Measurements from ENCODE around the gene TRPT1. TPM values are rescaled to one million over a fixed set of nuclear protein-coding genes. Genes with fewer than 3 reads are reported as not detected.

Gene TRPT1
- total RNA-seq, 2 donors from 2014 or later = 45.6 to 60.4 TPM

DNA sequence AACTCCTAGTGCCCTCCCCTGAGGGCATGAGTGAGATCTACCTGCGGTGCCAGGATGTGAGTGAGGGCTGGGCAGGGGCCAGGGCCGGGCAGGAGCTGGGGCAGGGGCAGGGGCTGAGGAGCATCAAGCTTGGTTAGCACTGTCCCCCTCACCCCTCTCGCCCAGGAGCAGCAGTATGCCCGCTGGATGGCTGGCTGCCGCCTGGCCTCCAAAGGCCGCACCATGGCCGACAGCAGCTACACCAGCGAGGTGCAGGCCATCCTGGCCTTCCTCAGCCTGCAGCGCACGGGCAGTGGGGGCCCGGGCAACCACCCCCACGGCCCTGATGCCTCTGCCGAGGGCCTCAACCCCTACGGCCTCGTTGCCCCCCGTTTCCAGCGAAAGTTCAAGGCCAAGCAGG lies 5.7 kb downstream of the TRPT1 start:
- DNase-seq = no peak
- Histone ChIP-seq H3K4me1 (ENCODE audit: control insufficient read depth, insufficient read depth, low read length) (no peaks in the 10 kb centered on the region), H3K9me3 (ENCODE audit: control insufficient read depth, low read length) (no peaks in the 10 kb centered on the region), H3K4me3 (ENCODE audit: low read length) (no peak overlapping the region), H3K9ac (ENCODE audit: extremely low read depth, low read length, poor library complexity, severe bottlenecking) (no peak overlapping the region), H3K27me3 (ENCODE audit: control insufficient read depth, insufficient read depth, low read length, poor library complexity, severe bottlenecking) (no peaks in the 10 kb centered on the region), H3K36me3 (ENCODE audit: control insufficient read depth, insufficient read depth, low read length) (peaks cover 5% of the 10 kb centered on the region), H3K27ac (ENCODE audit: low read depth, low read length) (no peak overlapping the region)
- Mint-ChIP-seq H3K27me3 (ENCODE audit: insufficient read depth) (no peaks in the 10 kb centered on the region), H3K9me3 (no peaks in the 10 kb centered on the region), H3K27ac (no peak overlapping the region), H3K36me3 (ENCODE audit: low read depth) (peaks cover 14% of the 10 kb centered on the region), H3K4me1 (peaks cover 3% of the 10 kb centered on the region), H3K4me3 (no peak overlapping the region)
- TF ChIP-seq, protein P1, sequence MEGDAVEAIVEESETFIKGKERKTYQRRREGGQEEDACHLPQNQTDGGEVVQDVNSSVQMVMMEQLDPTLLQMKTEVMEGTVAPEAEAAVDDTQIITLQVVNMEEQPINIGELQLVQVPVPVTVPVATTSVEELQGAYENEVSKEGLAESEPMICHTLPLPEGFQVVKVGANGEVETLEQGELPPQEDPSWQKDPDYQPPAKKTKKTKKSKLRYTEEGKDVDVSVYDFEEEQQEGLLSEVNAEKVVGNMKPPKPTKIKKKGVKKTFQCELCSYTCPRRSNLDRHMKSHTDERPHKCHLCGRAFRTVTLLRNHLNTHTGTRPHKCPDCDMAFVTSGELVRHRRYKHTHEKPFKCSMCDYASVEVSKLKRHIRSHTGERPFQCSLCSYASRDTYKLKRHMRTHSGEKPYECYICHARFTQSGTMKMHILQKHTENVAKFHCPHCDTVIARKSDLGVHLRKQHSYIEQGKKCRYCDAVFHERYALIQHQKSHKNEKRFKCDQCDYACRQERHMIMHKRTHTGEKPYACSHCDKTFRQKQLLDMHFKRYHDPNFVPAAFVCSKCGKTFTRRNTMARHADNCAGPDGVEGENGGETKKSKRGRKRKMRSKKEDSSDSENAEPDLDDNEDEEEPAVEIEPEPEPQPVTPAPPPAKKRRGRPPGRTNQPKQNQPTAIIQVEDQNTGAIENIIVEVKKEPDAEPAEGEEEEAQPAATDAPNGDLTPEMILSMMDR (conservative IDR thresholded peaks at IDR 0.05) = no peak
- 91 to 93% methylated on average over 9 to 17 of the region's 17 CpGs for WGBS, 2 experiments (ENCODE audit: insufficient coverage in 1 of 2, insufficient read length in 1 of 2)

DNA sequence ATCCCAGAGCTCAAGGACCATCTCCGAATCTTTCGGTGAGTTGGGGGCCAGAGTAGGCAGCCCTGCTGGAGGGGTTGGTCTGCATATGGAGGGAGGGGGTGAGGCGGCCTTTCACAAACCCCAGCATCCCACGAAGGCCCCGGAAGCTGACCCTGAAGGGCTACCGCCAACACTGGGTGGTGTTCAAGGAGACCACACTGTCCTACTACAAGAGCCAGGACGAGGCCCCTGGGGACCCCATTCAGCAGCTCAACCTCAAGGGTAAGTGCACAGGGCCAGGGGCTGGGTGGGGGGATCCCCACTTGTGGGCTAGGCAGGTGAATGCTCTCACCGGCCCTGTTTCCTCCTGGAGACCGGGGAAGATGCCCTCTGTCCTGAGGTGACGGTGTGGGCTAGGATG lies 6.2 kb downstream of the TRPT1 start:
- TF ChIP-seq, protein P1 (conservative IDR thresholded peaks at IDR 0.05) = no peak
- H3K36me3 Mint-ChIP-seq (ENCODE audit: low read depth) = peaks cover 18% of the 10 kb centered on the region
- Histone ChIP-seq H3K4me3 (ENCODE audit: low read length) (no peak overlapping the region), H3K9me3 (ENCODE audit: control insufficient read depth, low read length) (no peaks in the 10 kb centered on the region), H3K27me3 (ENCODE audit: control insufficient read depth, insufficient read depth, low read length, poor library complexity, severe bottlenecking) (no peaks in the 10 kb centered on the region), H3K27ac (ENCODE audit: low read depth, low read length) (no peak overlapping the region), H3K9ac (ENCODE audit: extremely low read depth, low read length, poor library complexity, severe bottlenecking) (no peak overlapping the region), H3K4me1 (ENCODE audit: control insufficient read depth, insufficient read depth, low read length) (no peaks in the 10 kb centered on the region), H3K36me3 (ENCODE audit: control insufficient read depth, insufficient read depth, low read length) (peaks cover 10% of the 10 kb centered on the region)
- 96 to 100% methylated on average over 7 to 10 of the region's 10 CpGs for WGBS, 2 experiments (ENCODE audit: insufficient coverage in 1 of 2, insufficient read length in 1 of 2)
- H3K4me1 Mint-ChIP-seq = no peaks in the 10 kb centered on the region
- DNase-seq = no peak
- H3K27ac Mint-ChIP-seq = no peak overlapping the region
- no peaks in the 10 kb centered on the region for H3K9me3 Mint-ChIP-seq
- H3K4me3 Mint-ChIP-seq = no peak overlapping the region
- H3K27me3 Mint-ChIP-seq (ENCODE audit: insufficient read depth) = no peaks in the 10 kb centered on the region

DNA sequence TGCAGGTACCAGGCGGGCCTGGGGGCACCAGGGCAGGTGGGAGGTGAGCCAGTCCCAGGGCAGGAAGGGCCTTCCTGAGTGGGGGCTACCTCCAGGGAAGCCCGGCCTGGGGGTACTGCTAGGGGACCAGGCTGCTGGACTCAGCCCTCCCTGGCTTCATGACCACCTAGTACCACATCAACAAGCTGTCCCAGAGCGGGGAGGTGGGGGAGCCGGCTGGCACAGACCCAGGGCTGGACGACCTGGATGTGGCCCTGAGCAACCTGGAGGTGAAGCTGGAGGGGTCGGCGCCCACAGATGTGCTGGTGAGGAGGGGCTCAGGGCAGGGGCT lies 6.7 kb downstream of the TRPT1 start:
- WGBS, 2 experiments (ENCODE audit: insufficient coverage in 1 of 2, insufficient read length in 1 of 2) = 88 to 89% methylated on average over 3 to 7 of the region's 7 CpGs
- TF ChIP-seq, protein P1 (conservative IDR thresholded peaks at IDR 0.05) = no peak

More for the DNA sequence above, 6.7 kb downstream of the TRPT1 start:
- H3K9me3 Mint-ChIP-seq = no peaks in the 10 kb centered on the region
- no peak overlapping the region for H3K27ac Mint-ChIP-seq
- H3K4me1 Mint-ChIP-seq = no peaks in the 10 kb centered on the region
- Histone ChIP-seq H3K4me3 (ENCODE audit: low read length) (no peak overlapping the region), H3K36me3 (ENCODE audit: control insufficient read depth, insufficient read depth, low read length) (peaks cover 12% of the 10 kb centered on the region), H3K4me1 (ENCODE audit: control insufficient read depth, insufficient read depth, low read length) (no peaks in the 10 kb centered on the region), H3K9ac (ENCODE audit: extremely low read depth, low read length, poor library complexity, severe bottlenecking) (no peak overlapping the region), H3K27me3 (ENCODE audit: control insufficient read depth, insufficient read depth, low read length, poor library complexity, severe bottlenecking) (no peaks in the 10 kb centered on the region), H3K27ac (ENCODE audit: low read depth, low read length) (no peak overlapping the region), H3K9me3 (ENCODE audit: control insufficient read depth, low read length) (no peaks in the 10 kb centered on the region)
- peaks cover 21% of the 10 kb centered on the region for H3K36me3 Mint-ChIP-seq (ENCODE audit: low read depth)
- no peak overlapping the region for H3K4me3 Mint-ChIP-seq
- no peak for DNase-seq
- no peaks in the 10 kb centered on the region for H3K27me3 Mint-ChIP-seq (ENCODE audit: insufficient read depth)
